ENCODE data around the gene ARL8B. TPM values are rescaled to one million over a fixed set of nuclear protein-coding genes. Genes with fewer than 3 reads are reported as not detected.

Gene ARL8B
- total RNA-seq, 2 donors from 2014 or later, result 32.8 to 52.6 TPM

- no peak overlapping the region for H3K27ac ChIP-seq
Observed at GRCh38 chr3:5229414-5229813, 107.3 kb downstream of the ARL8B start.

More at GRCh38 chr3:5229414-5229813, 107.3 kb downstream of the ARL8B start:
- ATAC-seq (ENCODE audit: insufficient number of reproducible peaks, low FRiP score, low read depth), result no peak
- Histone ChIP-seq H3K4me1 (ENCODE audit: control insufficient read depth in 1 of 2, low read depth in 2 of 2) (no peaks in the 10 kb centered on the region), H3K36me3 (no peaks in the 10 kb centered on the region), H3K27me3 (replicated peaks; ENCODE audit: insufficient read depth) (no peaks in the 10 kb centered on the region), H3K4me3 (no peak overlapping the region), H3K9me3 (no peaks in the 10 kb centered on the region)
- DNase-seq (ENCODE audit: low spot score), result no peak
- TF ChIP-seq CTCF (IDR thresholded peaks at IDR 0.05), result no peak

Other genes starting within 250 kb of the ARL8B start
- gene BHLHE40, start 142.9 kb upstream of the ARL8B start, total RNA-seq, result 100 to 1,000 TPM in 1 of 2 donors, 10 to 100 TPM in 1; 47.2 to 109 TPM
- 10 to 100 TPM; 30.2 to 59.7 TPM for gene EDEM1, start 65.4 kb downstream of the ARL8B start, total RNA-seq

All from thoracic aorta (tissue), 2 donors.